Right lobe of liver (tissue), 6 donors: ENCODE results near the gene HOMER2. TPM values are rescaled to one million over a fixed set of nuclear protein-coding genes. Genes with fewer than 3 reads are reported as not detected.

Source experiments
- ATAC-seq, 4 donors: fragments of 200-7000 bp; cut with Tn5 transposase; one replicate each; pipeline ENCODE4 v1.9.1; 2020; ENCODE audit warnings: mild to moderate bottlenecking in 4 of 4, moderate library complexity in 4 of 4
- DNase-seq, 3 donors: peaks; one replicate each; pipeline ENCODE4 v3.0.0-alpha.2; 2020
- H3K27ac ChIP-seq, 3 donors: fragments of 200-600 bp; one replicate each; pipeline ENCODE4 v1.8.0; 2022
- H3K27me3 ChIP-seq, 2 donors: fragments of 200-600 bp; one replicate each; pipeline ENCODE4 v1.8.0; 2022
- H3K36me3 ChIP-seq, 4 donors: fragments of 200-600 bp; sonication (generic) in 1 of 4; one replicate each; pipeline versions ENCODE4 v1.5.1 to v1.8.0; 2017 to 2022; ENCODE audit warnings: control low read depth in 1 of 4
- H3K4me1 ChIP-seq, 4 donors: fragments of 200-600 bp; sonication (generic) in 1 of 4; one replicate each; pipeline versions ENCODE4 v1.5.1 to v1.8.0; 2017 to 2022; ENCODE audit warnings: control low read depth in 1 of 4
- H3K4me3 ChIP-seq, 3 donors: fragments of 200-600 bp; one replicate each; pipeline ENCODE4 v1.8.0; 2022
- H3K9me3 ChIP-seq, 4 donors: fragments of 200-600 bp; sonication (generic) in 1 of 4; one replicate each; pipeline versions ENCODE4 v1.5.1 to v1.8.0; 2017 to 2022; ENCODE audit warnings: control low read depth in 1 of 4
- CTCF ChIP-seq, 4 donors: fragments of 200-600 bp in 3 of 4; fragments of 450-650 bp in 1 of 4; IDR thresholded peaks; one replicate each; pipeline versions ENCODE4 v1.5.1 to v1.8.0; 2016 to 2022; ENCODE audit warnings: antibody characterized with exemption in 4 of 4, mild to moderate bottlenecking in 2 of 4
- POLR2A ChIP-seq: fragments of 450-650 bp; IDR thresholded peaks from one replicate; pipeline ENCODE4 v1.6.1; 2017; ENCODE audit warnings: antibody characterized with exemption, mild to moderate bottlenecking
- WGBS: methylation state at CpG from one replicate; pipeline ENCODE4 v1.1.6; 2018; ENCODE audit warnings: low coverage, low lambda C conversion rate; ENCODE audit not compliant: insufficient coverage; ENCODE audit errors: missing lambda C conversion rate; 5-methylcytosine and 5-hydroxymethylcytosine counted together
- intact Hi-C, 2 donors: fragments of 100-400 bp; cut with DNase I; formaldehyde crosslinking; loops; one replicate each; pipeline versions ENCODE4 v1.11.2 to v1.14.1; 2022
- total RNA-seq, 6 experiments: library from RNA; depleted of rRNA in 2 of 6; stranded (reverse); fragments of >200 nt in 2 of 6; fragmentation: NEBNext Ultra II Directional in 3 of 6; extraction: Animal tissue kit (Norgen Biotek cat#: 25700) in 3 of 6; gene quantifications; one replicate each; pipeline versions ENCODE4 v1.1.0 to v1.2.4, GENCODE V29; 2016 to 2023
- donor health status: DM: no; HTN: yes; CAD: no.
- donor health status: DM: no; HTN: no; CAD: no.
- donor health status: DM: no; HTN: no; CAD: no.
- donor health status: DM: no; HTN: yes; CAD: no.
- donor health status: DM: no; HTN: yes; CAD: no.

HOMER2 gene
- total RNA-seq, 6 experiments from 2014 or later, result 16.8 to 66.2 (median 60.7) TPM

- H3K36me3 ChIP-seq, result peaks cover 0 to 22% (median 3%) of the 10 kb centered on the region in 4 donors
- peak overlapping the region; percentile 63 to 92 (median 72) for H3K4me3 ChIP-seq
- TF ChIP-seq POLR2A (no peak), CTCF (IDR thresholded peaks at IDR 0.05) (no peak)
- intact Hi-C loops, result no loop called here
- peak; percentile 24 to 32 (median 28) for ATAC-seq
- H3K4me1 ChIP-seq, result peaks cover 0 to 15% (median 7%) of the 10 kb centered on the region in 4 donors
- no peaks in the 10 kb centered on the region for H3K9me3 ChIP-seq
- DNase-seq, result no peak
- H3K27me3 ChIP-seq, result no peaks in the 10 kb centered on the region
- H3K27ac ChIP-seq, result peak overlapping the region; percentile 18 to 86 (median 84)
- 0% methylated on average over 7 of the region's 12 CpGs for WGBS
Observed at GRCh38 chr15:82986442-82986780, 33.9 kb upstream of the HOMER2 start.

- peak; percentile 67 for TF ChIP-seq POLR2A
- TF ChIP-seq CTCF (IDR thresholded peaks at IDR 0.05), result no peak
- DNase-seq (peak; percentile 93 to 97 (median 95)), ATAC-seq (peak; percentile 95 to 98 (median 98))
- Histone ChIP-seq H3K4me3 (peak within 1 kb of the TSS; percentile 63 to 92 (median 72)), H3K36me3 (peaks cover 0 to 17% (median under 1%) of the 10 kb centered on the region in 4 donors), H3K9me3 (no peaks in the 10 kb centered on the region), H3K4me1 (peaks cover 0 to 15% (median 7%) of the 10 kb centered on the region in 4 donors), H3K27ac (peak within 1 kb of the TSS; percentile 18 to 86 (median 84)), H3K27me3 (no peaks in the 10 kb centered on the region)
- intact Hi-C loops, result no loop called here
- WGBS, result 0% methylated on average over 22 of the region's 45 CpGs
Observed at GRCh38 chr15:82985688-82986441, 33.3 kb upstream of the HOMER2 start, which contains the start of gene RAMAC. RAMAC (plus strand) TSS chr15:82986210; CDS start chr15:82989019, 2,809 bp downstream.

- H3K4me1 ChIP-seq, result peaks cover 0 to 7% (median 3%) of the 10 kb centered on the region in 4 donors
- DNase-seq (no peak), ATAC-seq (no peak)
- H3K9me3 ChIP-seq, result no peaks in the 10 kb centered on the region
- H3K36me3 ChIP-seq, result no peaks in the 10 kb centered on the region
- H3K4me3 ChIP-seq, result no peak overlapping the region
- H3K27me3 ChIP-seq, result no peaks in the 10 kb centered on the region
- intact Hi-C loops, result no loop called here
- no peak overlapping the region for H3K27ac ChIP-seq
- no peak for TF ChIP-seq CTCF (IDR thresholded peaks at IDR 0.05)
- TF ChIP-seq POLR2A, result no peak
- WGBS, result 38% methylated on average over 2 of the region's 2 CpGs
Observed at GRCh38 chr15:82980981-82981380, 28.5 kb upstream of the HOMER2 start.

- no peak for TF ChIP-seq POLR2A
- no peak for TF ChIP-seq CTCF (IDR thresholded peaks at IDR 0.05)
- intact Hi-C loops, result loop anchor here in 1 of 2 donors (10.0 kb wide), 1 partner anchor 135 kb away; no protein-coding TSS in a partner anchor
- 80% methylated on average over 1 of the region's 1 CpG for WGBS
Observed at GRCh38 chr15:82979726-82980125, 27.2 kb upstream of the HOMER2 start.

More at GRCh38 chr15:82979726-82980125, 27.2 kb upstream of the HOMER2 start:
- Histone ChIP-seq H3K4me1 (peaks cover 0 to 3% (median 0%) of the 10 kb centered on the region in 4 donors), H3K36me3 (no peaks in the 10 kb centered on the region), H3K27ac (no peak overlapping the region), H3K27me3 (no peaks in the 10 kb centered on the region), H3K4me3 (no peak overlapping the region), H3K9me3 (no peaks in the 10 kb centered on the region)
- ATAC-seq (no peak), DNase-seq (no peak)
